Activated CD4-positive, alpha-beta T cell treated with anti-CD3 and anti-CD28 coated beads, Interleukin-10, Interleukin-2, amounts not matched to agents 100 ng/mL and 50 ng/mL, durations not matched to agents 16 hours and 8 hours (primary cell): ENCODE results near the gene SERPINA1.

Source experiments
- DNase-seq: peaks from one replicate; pipeline ENCODE4 v3.0.0-alpha.2; 2020

SERPINA1 gene

DNA sequence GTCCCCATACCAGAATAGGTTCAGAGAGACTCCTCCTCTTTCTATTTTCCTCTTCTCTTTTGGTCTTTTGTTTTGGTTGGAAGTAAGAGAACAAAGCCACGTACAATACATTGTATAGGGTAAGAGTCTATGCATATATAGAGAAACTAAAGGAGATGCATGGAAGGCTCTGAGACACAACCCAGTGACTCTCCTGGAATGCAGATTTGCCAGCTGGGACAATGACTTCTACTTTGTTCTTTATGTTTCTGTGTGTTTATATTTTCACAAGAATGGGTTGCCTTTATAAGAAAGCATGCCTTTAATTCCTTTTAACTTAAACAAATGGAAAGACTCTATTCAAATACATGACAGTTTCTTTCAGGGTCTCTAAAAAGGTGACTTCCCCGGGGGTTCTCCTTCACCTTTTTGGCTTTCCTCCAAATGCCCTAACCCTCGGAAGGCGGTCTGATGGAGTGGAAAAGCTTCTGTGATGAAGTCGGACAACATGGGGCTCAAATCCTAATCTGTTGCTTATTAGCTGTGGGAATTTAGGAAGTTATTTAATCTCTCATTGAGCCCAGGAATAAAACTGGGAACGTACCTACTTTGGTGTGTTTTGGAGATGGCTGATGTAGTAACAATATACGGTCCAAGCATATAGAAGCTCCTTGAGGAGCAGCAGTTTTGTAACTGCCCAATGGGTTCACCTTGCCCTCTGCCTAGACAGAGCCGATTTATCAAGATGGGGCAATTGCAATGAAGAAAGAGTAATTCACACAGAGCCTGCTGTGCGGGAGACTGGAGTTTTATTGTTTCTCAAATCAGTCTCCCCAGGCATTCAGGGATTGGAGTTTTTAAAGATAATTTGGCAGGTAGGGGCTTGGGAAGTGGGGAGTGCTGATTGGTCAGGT is 9.1 kb upstream of the SERPINA1 start:
- DNase-seq: no peak

DNA sequence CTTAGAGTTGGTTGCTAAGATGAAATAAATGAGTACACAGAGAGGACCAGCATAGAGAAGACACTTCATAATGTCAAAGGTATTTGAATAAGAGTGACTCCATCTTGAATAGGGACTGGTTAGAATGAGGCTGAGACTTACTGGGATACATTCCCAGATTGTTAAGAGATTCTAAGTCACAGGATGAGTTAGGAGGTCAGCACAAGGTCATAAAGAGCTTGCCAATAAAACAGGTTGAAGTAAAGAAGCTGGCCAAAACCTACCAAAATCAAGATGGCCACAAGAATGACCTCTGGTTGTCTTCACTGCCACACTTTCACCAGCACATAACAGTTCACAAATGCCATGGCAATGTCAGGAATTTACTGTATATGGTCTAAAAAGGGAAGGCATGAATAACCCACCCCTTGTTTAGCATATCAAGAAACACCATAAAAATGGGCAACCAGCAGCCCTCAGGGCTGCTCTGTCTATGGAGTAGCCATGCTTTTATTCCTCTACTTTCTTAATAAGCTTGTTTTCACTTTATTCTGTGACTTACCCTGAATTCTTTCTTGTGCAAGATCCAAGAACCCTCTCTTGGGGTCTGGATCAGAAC is 8.3 kb upstream of the SERPINA1 start:
- no peak for DNase-seq

DNA sequence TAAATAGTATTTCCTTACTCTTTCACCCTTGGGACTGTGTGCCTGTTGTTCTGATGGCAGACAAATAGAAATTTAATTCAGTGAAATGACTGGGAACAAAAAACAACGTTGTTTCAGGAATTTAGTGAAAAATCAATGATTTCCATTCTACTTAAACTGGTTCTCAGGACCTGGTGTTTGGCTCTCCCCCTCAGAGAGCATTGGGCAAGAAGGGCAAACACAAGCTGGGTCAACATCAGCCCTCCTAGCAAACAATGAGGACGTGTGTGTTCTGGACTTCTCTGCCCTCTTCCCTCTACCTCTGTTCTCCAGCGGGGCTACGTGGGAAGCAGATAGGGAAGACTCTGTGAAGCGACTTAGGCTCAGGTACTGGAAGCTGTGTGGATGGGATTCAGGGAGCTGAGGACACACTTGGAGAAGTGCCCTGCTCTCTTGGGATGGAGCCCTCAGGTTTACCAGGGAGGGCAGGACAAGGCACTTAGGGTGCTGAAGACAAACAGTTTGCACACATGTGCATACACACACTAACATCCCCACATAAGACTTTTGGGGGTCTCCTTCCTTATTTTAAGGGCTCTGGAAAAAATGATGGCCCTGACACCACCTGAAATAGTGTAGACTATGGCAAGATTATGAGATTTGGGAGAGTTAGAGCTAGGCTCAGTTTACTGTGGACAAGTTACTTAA is 7.6 kb upstream of the SERPINA1 start:
- no peak for DNase-seq

DNA sequence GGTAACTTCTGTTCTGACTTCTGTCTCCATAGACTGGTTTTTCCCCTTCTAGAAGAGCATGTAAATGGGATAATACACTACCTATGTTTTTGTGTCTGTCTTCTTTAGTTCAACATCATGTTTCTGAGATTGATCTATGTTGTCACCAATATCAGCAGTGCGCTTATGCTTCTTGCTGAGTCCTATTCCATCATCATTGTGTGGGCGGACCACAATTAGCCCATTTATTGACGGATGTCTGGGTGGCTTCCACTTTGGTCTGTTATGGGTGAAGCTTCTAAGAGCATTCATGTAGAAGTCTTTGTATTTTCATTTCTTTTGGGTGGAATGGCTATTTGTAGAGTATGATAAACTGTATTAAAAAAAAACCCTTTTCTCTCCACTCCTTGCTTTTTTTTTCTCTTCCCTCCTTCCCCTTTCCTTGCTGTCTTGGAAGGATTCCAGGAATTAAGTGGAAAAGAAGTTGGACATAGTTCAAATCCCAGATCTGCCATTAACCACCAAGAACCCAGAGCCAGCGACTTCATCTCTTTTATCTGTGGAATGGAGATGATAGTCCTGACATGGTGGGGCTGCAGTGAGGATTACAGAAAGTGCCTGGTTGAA is 7.0 kb upstream of the SERPINA1 start:
- DNase-seq: no peak

DNA sequence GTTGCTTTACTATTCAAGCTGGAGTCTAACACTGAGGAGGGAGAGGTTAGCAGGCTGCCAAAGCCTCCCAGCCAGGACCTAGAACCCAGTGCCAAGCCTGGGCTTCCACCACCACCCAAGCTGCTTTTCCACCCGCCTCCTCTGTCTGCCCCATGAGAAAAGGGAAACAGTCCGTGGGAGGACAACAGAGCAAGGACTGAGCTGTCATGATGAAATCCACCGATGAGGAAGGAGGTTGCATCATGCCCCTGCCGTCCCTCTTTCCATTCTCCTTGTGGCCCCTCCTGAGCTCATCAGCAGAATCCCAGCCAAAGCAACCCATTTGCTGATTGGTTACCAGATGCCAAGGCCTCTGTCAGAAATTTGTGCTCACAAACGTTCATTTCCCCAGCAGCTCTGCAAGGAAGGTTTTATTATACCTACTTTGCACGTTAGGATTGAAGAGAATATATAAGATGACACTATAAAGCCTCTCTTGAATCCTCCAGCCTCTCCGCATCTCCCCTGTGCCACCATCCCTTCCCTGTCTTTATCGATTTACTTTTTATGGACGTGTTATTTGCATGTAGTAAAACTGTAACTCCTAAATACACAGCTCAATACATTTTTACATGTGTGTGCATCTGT is 6.3 kb upstream of the SERPINA1 start:
- DNase-seq: peak; percentile 10

DNA sequence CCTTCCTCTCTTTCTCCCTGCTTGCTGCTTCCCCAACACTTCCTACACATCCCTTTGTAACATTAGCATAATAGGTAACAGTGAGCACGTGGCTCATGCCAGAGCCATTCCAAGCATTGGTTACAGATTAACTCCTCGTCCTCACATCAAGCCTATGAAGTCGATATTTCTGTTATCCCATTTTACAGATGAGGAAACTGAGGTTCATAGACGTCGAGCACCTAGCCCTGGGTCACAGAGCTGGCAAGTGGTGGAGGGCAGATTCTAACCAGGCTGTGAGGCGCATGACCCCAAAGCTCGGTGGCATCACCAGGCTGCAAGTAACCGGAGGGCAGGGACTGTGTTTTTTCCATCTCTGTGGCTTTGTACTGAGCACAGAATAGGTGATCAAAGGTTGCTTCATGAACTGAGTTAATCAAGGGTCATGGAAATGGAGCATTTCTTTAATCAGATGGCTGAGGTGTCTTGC is 5.7 kb upstream of the SERPINA1 start:
- peak; percentile 12 for DNase-seq

DNA sequence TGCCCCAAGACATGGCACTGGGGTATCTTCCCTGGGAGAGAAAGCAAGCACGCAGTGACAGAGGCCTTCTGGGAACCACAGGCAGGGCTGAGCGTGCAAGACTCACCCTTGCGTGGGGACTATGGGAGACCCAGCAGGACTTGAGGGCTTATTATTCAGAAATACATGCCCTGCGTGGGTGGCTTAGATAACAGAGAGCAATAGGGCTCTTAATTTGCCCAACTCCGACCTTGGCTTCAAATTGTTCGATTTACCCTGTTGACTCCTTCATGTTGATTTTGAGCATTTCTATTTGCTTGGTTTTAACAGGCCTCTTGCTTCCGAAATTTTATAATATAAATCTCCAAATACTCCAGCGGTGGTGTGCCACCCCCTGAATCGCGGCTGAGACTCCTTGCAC is 5.1 kb upstream of the SERPINA1 start:
- DNase-seq: no peak

DNA sequence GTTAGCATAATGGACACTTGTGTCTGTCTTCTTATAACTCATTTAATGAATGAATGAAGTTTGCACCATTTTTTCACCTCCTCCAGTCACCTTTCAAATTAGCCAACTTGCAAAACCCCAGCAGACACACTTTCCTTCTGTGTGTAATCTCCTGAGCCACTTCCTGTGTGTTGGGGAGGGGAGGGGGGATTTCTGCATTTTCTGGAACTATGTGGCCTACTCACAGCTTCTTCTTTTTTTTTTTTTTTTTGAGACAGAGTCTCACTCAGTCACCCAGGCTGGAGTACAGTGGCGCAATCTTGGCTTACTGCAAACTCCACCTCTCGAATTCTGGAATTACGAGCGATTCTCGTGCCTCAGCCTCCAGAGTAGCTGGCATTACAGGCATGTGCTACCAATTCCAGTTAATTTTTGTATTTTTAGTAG is 4.1 kb upstream of the SERPINA1 start:
- peak; percentile 62 for DNase-seq

DNA sequence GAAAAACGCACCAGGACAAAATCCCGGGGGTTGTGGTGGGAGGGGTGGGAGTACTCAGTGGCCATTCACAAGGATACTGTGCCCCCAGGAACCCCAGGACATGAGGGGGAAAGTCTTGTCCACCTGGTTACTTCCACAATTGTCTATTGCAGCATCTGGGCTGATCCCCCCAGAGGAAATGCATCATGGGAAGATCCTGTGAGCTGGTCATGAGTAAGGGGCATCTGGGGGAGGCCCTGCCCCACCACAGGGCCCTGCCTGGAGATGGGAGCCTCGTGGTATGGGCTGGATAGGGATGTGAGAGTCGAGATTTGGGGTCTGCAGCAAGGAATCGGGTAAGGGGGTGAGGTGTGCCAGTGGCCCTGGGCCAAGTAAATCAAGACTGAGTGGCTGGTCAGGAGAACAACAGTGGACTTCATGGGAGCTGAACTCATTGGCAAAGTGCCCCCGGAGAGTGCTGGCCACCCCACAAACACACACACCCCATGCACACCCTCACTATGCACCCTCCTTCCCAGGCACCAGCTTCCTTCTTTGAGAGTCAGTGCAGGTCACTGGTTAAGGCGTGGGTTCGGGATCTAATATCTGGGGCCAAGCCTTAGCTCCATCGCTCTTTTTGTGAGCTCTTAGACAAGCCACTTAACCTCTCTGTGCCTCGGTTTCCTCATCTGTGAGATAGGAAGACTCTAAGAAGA is 3.0 kb upstream of the SERPINA1 start:
- no peak for DNase-seq

DNA sequence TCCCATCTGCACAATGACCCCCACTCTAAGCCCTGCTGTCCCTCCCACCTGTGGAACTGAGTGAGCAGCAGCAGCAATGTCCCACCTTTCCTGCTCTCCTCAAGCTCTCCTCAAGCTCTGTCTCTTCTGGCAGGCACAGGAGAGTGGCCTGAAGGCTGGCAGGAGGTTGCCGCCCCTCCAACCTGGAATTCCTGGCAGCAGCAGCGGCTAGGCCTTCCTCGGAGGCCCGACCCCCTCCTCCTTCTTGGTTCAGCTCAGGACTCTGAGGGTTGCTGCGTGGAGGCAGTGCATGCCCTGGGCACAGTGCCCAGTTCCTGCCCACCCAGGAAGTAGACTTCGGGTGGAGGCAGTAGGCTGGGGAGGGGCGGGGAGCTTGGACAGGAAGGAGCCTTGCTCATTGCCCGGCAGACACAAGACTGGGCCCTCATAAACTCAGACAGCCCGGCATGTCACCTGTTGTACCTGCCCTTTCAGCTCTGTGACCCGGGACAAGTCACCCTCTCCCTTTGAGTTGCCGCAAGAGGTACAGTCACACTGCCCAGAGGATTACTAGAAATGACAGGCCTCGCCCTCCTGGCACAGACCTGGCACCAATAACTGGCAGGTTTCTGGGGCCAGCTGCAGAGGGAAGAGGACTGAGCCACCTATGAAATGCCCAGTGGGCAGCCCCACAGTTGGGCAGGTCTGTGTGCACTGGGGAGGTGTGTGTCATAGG is 2.1 kb upstream of the SERPINA1 start:
- DNase-seq: no peak

DNA sequence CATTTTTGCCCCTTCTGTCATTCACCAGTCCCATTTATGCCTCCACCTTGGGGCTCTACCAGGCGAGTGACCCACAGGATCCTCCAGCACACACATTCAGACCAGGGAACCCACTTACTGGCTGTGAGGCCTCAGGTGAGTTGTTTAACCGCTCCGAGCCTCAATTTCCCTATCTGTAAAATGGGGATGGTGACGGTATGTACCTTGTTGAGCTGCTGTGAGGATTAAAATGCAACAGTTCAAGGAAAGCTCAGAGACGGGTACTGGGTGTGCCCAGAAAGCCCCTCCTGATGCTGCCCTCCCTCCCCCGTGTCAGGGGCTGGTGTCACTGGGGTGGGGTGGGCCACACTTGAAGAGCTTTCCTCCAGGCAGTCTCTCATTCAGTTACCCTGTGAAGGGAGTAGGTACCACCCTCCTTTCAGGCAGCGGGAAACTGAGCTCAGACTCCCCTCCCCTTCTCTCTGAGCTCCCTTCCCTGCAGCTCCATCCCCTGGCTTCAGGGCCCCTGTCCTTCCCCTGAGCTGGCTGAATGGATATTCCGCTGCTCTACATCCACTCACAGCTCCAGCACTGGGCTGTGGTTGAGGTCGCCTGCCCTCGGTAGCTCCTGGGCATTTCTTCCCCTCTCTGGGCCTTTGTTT is 1.4 kb upstream of the SERPINA1 start:
- no peak for DNase-seq

DNA sequence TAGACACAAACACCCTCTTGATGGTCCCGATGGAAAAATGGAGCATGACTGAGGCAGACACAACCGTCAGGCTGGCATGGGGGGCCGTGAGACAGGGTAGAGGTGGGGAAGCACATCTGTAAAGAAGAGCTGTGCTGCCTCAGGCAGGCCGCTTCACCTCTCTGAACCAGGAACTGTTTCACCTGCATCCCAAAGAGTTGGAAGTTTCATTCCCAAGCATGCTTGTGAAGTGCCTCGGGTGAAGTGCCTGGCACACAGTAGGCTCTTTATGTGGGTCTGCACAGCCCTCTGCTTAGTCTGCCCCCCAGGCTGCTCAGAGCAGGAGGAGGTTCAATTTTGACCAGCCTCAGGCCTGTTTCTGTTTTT is 685 bp upstream of the SERPINA1 start:
- no peak for DNase-seq

DNA sequence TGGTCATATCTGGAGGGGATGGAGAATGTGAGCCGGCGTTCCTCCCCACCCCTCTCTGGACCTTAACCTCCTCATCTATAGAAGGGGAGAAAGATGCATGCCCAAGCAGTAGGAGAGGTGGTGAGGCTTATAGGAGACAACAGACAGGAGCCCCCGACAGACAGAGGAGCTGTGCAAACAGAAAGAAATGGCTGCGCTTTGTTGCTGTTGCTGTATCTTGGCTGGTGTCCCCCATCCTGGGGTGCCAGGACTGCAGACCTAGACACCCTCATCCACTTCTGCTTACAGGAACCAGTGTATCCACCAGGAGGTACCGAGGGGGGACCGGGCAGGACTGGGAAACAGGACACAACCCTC is 397 bp downstream of the SERPINA1 start:
- no peak for DNase-seq

DNA sequence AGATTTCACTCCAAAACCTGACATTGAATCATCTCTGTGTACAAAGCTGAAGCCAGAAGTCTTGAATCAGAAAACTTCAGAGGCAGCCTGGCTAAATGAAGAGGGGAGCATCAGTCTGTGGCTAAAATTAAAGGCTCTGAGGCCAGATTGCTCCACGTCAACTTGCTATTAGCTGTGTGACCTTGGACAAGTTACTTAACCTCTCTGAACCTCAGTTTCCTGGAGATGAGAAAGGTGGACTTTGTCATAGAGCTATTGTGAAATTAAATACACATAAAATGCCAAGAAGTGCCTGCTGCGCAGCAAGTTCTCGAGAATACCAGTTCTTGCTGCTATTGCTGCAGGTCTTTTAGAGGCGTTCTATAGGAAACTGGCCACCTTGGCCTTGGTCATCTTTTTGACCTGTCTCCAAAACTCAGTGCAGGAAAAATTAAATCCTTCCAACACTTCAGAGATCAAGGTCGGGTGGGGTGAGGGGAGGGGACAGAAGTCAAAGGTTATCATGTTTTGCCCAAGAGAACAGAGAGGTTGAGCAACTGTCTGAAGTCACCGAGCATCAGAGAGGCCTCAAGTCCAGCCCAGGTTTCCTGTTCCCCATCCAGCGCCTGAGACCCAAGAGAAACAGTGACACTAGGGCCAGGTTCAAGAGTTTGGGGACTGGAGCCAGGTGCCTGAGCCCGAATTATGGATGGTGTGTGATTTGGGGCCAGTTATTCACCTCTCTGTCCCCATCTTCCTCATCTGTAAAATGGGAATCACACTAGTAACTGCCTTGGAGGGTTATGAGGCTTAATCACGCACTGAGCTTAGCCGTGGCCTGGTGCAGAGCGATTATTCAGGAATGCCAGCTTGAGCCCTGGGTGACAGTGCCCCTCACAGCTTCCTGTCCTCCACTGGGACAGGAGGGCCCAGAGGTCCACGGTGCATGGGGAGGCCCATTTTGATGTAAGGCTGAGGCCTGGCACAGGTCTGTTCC is 1.1 kb downstream of the SERPINA1 start:
- DNase-seq: no peak

DNA sequence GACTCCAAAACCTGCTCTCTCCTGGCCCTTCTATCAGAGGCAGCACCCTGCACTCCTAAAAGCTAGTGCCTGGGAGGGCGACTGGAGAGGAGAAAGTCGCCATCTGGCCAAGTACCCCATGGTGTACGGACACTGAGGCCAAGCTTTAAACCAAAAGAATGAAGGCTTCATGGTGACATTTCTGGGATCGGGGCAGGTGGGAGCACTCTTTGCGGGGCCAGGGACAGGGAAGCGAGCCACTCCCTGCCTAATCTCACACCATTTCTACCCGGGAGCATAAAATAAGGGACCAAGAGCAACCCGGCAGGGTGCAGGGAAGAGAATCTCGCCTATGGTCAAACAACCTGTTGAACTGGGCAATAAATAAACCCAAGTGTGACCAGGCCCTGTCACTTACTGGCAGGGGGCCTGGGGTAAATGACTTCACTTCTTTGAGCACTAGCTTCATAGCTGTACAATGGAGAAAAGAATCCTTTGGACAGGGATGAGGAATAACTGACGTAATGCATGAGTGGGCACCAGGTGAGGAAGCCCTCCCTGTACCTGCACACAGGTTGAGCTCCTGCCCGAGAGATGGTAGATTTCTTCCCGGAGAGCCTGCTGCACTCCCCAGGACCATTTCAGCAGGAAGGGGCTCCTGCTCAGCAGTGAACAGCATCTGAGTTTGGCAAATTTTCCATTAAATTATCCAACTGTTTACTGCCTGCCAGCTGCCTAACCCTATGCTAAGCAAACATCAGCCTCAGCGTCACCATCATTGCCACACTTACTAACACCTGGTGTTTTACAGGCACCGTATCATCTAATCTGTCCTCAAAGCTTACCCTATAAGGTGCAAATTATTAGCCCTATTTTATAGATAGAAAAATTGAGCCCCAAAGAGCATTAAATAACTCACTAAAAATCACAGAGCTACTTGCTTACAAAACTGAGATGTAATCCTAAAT is 2.0 kb downstream of the SERPINA1 start:
- no peak for DNase-seq

DNA sequence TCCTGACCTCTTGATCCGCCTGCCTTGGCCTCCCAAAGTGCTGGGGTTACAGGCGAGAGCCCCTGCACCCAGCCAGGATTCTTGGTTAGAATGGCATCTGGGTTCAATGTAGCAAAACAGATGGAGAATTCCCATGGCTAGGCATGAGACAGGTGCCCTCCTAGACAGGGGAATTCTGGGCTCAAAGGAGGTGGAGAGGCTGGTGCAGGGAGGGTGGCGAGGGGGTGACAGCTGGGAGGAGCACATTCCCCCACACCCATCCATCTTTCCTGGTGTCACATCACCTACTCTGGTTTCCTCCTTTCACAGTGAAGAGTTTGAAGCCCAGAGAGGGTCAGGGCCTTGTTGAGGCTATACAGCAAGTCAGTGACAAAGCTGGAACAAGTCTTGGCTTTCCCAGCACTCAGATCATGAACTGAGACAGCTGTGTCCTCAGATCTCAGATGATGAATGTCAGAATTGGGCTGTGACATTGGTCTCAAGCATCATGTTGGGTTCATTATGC is 2.8 kb downstream of the SERPINA1 start:
- no peak for DNase-seq

DNA sequence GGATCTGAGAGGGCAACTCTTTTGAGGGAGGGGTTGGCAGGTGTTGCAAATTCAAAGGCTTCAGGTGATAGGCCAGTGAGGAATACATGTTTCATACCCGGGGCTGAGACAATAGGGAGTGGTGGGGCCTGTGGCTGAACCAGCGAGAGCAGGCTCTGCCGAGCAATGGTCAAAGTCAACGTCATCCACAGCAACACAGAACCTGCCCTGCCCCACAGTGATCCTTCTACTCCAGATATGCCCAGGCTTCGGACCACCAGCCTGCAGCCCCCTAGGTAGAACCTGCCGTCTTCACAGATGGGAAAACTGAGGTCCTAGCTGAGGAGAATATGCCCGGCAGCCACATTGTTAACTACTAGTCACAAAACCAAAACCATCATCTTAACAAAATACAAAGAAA is 4.1 kb downstream of the SERPINA1 start:
- DNase-seq: no peak

DNA sequence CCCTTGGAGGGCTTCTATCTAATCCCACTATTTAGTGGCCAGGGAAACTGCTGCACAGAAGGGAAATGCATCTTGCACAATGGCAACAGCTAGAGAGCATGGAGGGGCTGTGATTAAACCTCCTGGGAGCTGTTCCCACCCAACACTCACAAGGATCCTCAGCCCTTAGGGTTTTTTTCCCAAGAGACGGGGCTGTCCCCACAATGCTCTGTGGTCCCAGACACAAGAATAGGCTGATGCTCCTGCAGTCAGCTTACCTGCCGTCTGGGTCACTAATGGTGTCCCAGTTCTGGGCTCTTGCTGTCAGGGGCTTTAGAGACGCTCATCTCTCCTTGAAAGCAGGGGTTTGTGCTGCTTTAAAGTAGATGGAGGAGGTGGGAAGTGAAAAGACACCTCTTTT is 4.6 kb downstream of the SERPINA1 start:
- DNase-seq: no peak
